Stimulated activated CD8-positive, alpha-beta memory T cell treated with anti-CD3 and anti-CD28 coated beads, Interleukin-2, amount 100 ng/mL, for 1 hour (primary cell): ENCODE results near the gene CDKN1C.
A peak's percentile ranks its signal among the peaks of the same experiment; 100 is the strongest.

Source experiments
- DNase-seq, 2 donors: peaks; one replicate each; pipeline ENCODE4 v3.0.0-alpha.2; 2020; ENCODE audit warnings: low read depth in 2 of 2

CDKN1C gene

GRCh38 chr11:2885678-2886081 is at the start of gene CDKN1C:
Gene CDKN1C, minus strand, starts transcription at chr11:2885775. Its CDS starts 319 bp downstream, at chr11:2885456.
- DNase-seq, result peak; percentile 67 to 72

GRCh38 chr11:2934611-2935239 is 49.1 kb upstream of the CDKN1C start:
- no peak for DNase-seq

- DNase-seq, result no peak
Observed at GRCh38 chr11:2934021-2934550, 48.5 kb upstream of the CDKN1C start.

GRCh38 chr11:2933375-2934020 is 47.9 kb upstream of the CDKN1C start:
- no peak for DNase-seq

- DNase-seq, result no peak
Observed at GRCh38 chr11:2932850-2933251, 47.3 kb upstream of the CDKN1C start.

GRCh38 chr11:2931771-2932738 is 46.5 kb upstream of the CDKN1C start:
- DNase-seq, result no peak

GRCh38 chr11:2931420-2931746 is 45.8 kb upstream of the CDKN1C start:
- no peak for DNase-seq

- DNase-seq, result no peak
Observed at GRCh38 chr11:2930704-2931419, 45.3 kb upstream of the CDKN1C start.

GRCh38 chr11:2929950-2930703 is 44.6 kb upstream of the CDKN1C start:
- no peak for DNase-seq

- DNase-seq, result no peak
Observed at GRCh38 chr11:2929531-2929949, 44.0 kb upstream of the CDKN1C start.

GRCh38 chr11:2928605-2929530 is 43.3 kb upstream of the CDKN1C start, which contains the start of gene PHLDA2:
Gene PHLDA2, minus strand, starts transcription at chr11:2929420. Its CDS starts 56 bp downstream, at chr11:2929364.
- DNase-seq, result no peak

GRCh38 chr11:2927851-2928604 is 42.5 kb upstream of the CDKN1C start:
- DNase-seq, result no peak

- no peak for DNase-seq
Observed at GRCh38 chr11:2927121-2927800, 41.7 kb upstream of the CDKN1C start.

- DNase-seq, result no peak
Observed at GRCh38 chr11:2926611-2927051, 41.1 kb upstream of the CDKN1C start.

GRCh38 chr11:2924821-2925675 is 39.5 kb upstream of the CDKN1C start:
- DNase-seq, result no peak

- DNase-seq, result no peak
Observed at GRCh38 chr11:2924381-2924780, 38.8 kb upstream of the CDKN1C start.
